GM18909 (cell line): ENCODE data around the gene SDCBP2.

Experiments used
- ATAC-seq: cut with Tn5 transposase; IDR thresholded peaks from one replicate; pipeline ENCODE4 v1.9.1; 2021; ENCODE audit warnings: mild to moderate bottlenecking; ENCODE audit not compliant: unreplicated experiment, poor library complexity

Gene SDCBP2

GRCh38 chr20:1280195-1281102 lies 48.5 kb downstream of the SDCBP2 start:
- ATAC-seq, result no peak

GRCh38 chr20:1278993-1279392 lies 49.9 kb downstream of the SDCBP2 start:
- no peak for ATAC-seq

GRCh38 chr20:1277529-1278322 lies 51.2 kb downstream of the SDCBP2 start:
- ATAC-seq, result no peak

GRCh38 chr20:1275919-1276318 lies 53.0 kb downstream of the SDCBP2 start:
- ATAC-seq, result no peak

GRCh38 chr20:1274485-1275311 lies 54.2 kb downstream of the SDCBP2 start:
- no peak for ATAC-seq

- ATAC-seq, result no peak
These were observed 55.6 kb downstream of the SDCBP2 start for GRCh38 chr20:1273366-1273765.

GRCh38 chr20:1272368-1273100 lies 56.4 kb downstream of the SDCBP2 start:
- no peak for ATAC-seq

GRCh38 chr20:1269850-1270249 lies 59.1 kb downstream of the SDCBP2 start:
- no peak for ATAC-seq

- ATAC-seq, result no peak
These were observed 59.7 kb downstream of the SDCBP2 start for GRCh38 chr20:1269235-1269634.

GRCh38 chr20:1267809-1268374 lies 61.0 kb downstream of the SDCBP2 start:
- ATAC-seq, result no peak

GRCh38 chr20:1267161-1267560 lies 61.8 kb downstream of the SDCBP2 start:
- ATAC-seq, result no peak

GRCh38 chr20:1266167-1266973 lies 62.6 kb downstream of the SDCBP2 start, which contains the start of gene SNPH:
Gene SNPH (plus strand): TSS chr20:1266294. CDS start chr20:1296240, 29,946 bp downstream.
- peak; percentile 62 for ATAC-seq

- no peak for ATAC-seq
These were observed 63.1 kb downstream of the SDCBP2 start for GRCh38 chr20:1265916-1266166.

GRCh38 chr20:1265226-1265915 lies 63.6 kb downstream of the SDCBP2 start:
- ATAC-seq, result no peak

- ATAC-seq, result no peak
These were observed 64.2 kb downstream of the SDCBP2 start for GRCh38 chr20:1264727-1265126.

GRCh38 chr20:1263853-1264252 lies 65.1 kb downstream of the SDCBP2 start:
- ATAC-seq, result no peak
